Stimulated activated CD4-positive, alpha-beta T cell treated with anti-CD3 and anti-CD28 coated beads, Interleukin-12 subunit alpha, Interleukin-12 subunit beta, amount 100 ng/mL, for 4 hours (primary cell): ENCODE data around the gene PABPC4L.
"Not testable (repeated sequence)": the region's sequence is repeated elsewhere in the genome, so short reads cannot be mapped to it uniquely, and the experiment has no call there.

ENCODE experiments used
- DNase-seq: peaks from one replicate; pipeline ENCODE4 v3.0.0-alpha.2; 2020

Gene PABPC4L

DNA sequence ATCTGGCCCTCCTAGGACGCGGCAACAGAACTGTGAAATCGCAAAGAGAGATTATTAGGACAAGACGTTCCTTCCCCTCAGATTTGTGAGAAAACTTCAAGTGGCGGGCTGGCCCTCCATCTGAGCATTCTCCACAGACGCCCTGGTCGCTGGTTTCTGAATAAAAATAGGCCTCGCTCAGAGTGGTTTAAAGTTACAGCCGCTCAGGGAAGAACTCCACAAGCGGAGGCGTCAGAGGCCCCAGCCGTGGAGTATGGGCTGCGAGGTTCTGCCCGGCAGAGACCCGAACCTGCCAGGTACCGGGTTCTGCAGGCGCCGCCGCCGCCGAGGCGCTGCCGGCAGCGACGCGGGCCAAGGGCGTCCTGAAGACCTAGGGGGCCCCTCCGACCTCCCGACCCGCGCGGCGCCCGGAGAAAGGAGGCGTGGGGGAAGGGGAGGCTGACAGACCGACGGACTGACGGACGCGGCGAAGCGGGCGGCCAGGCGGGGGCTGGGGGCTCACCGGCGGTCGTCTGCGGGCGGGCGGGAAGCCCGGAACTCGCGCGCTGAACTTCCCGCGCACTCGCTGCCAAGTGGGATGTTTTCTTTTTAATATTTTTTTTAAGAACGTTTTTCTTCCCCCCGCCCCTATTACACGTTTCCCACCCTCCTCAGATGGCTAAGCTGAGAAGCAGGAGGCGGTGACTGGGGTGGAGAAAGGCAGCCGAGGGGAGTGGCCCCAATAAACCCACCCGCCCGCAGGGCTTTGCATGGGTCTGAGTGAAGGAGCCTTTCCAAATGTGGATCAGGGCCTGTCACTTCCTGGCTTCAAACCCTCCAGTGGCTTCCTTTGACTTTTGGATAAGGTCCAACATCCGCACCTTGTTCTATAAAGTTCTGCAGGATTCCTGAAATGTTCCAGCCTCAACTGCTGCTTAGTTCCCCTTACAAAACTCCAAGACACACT lies at the start of gene PABPC4L:
Gene PABPC4L, minus strand, starts transcription at position 574 of the 946 bp plus-strand sequence. CDS start 770 bp downstream, outside the sequence.
- DNase-seq, result no peak

GRCh38 chr4:134251322-134251721 lies 49.7 kb upstream of the PABPC4L start:
- DNase-seq, result no peak

- no peak for DNase-seq
Measured at GRCh38 chr4:134243742-134244713, 42.4 kb upstream of the PABPC4L start.

DNA sequence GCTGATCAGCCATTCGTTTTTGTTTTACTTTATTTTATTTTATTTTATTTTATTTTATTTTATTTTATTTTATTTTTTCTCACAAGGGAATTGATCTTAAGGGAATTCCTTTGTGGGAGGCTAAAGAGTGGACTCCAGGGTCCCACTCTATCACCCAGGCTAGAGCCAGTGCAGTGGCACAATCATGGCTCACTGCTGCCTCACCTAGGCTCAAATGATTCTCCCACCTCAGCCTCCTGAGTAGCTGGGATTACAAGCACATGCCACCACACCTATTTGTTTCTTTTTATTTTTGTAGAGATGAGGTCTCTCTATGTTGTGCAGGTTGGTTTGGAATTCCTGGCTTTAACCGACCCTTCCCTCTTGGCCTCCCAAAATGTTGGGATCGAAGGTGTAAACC lies 17.5 kb upstream of the PABPC4L start:
- DNase-seq, result no peak

- DNase-seq, result no peak
Measured at GRCh38 chr4:134216411-134216810, 14.8 kb upstream of the PABPC4L start.

GRCh38 chr4:134215620-134216344 lies 14.2 kb upstream of the PABPC4L start:
- DNase-seq, result no peak

DNA sequence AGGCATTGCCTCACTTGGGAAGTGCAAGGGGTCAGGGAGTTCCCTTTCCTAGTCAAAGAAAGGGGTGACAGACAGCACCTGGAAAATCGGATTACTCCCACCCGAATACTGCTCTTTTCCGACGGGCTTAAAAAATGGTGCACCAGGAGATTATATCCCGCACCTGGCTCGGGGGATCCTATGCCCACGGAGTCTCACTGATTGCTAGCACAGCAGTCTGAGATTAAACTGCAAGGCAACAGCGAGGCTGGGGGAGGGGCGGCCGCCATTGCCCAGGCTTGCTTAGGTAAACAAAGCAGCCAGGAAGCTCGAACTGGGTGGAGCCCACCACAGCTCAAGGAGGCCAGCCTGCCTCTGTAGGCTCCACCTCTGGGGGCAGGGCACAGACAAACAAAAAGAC lies 6.4 kb upstream of the PABPC4L start:
- DNase-seq, result not testable (repeated sequence)

- no peak for DNase-seq
Measured at GRCh38 chr4:134202166-134202956, 772 bp upstream of the PABPC4L start.

DNA sequence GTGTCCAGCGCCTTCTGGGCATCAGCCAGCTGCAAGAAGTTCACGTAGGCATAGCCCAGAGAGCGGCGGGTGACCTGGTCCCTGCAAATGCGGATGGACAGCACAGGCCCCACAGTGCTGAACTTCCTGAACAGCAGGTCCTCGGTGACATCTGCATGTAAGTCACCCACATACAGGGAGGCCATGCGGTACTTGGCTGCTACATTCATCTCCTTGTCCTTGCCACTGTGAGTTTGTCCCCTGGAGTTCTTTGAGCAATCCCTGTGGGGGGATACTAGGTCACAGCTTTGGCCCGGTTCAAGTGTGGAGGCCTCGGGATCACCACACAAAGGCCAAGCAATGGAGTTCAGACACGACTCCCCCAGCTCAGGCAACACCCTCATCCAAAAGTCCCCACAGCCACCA lies 776 bp downstream of the PABPC4L start:
- DNase-seq, result no peak

DNA sequence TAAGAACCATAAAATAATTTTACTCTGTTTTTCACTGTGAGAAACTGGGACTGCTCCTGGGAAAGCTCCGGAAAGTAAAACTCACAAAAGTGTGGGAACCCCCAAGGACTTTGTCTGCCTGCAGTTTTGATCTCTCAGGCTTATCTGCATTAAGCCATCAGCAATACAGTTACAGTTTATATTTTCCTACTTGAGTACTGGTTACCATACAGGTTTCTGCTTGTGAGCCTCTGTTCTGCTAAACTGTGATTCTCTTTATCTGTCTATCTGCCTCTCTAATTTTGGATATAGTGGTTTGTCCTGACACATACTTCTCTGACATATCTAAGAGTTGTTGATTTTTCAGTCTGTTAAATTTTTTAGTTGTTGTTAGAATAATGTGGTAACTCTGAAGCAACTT lies 11.6 kb downstream of the PABPC4L start:
- DNase-seq, result no peak

DNA sequence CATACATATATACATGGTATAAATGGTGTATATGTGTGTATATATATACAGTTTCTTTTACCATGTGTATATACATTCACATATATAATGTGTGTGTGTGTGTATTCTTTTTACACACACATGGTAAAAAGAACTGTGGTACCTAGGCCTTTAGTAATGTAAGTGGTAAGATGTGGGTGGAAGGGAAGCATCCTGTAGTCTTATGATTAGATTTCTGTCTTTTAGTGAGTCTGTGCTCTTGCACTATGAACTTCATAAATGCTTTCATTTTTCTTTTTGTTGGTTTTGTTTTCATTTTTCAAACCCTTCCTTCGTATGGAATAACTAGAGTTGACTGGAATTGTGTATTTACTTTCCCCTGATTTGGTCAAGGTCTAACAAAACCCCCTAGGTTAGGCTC lies 12.1 kb downstream of the PABPC4L start:
- no peak for DNase-seq

DNA sequence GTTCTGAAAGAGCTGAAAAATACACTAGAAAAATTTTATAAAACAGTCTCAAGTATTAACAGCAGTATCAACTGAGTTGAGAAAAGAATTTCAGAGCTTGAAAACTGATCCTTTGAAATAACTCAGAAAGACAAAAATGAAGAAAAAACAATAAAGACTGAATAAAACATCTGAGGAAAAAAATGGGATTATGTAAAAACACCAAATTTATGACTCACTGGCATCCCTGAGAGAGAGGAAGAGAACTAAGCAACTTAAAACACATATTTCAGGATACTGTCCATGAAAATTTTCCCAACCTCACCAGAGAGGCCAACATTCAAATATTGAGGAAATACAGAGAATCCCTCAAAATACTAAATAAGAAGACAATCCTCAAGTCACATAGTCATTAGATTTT lies 22.9 kb downstream of the PABPC4L start:
- no peak for DNase-seq

- no peak for DNase-seq
Measured at GRCh38 chr4:134174271-134174670, 27.3 kb downstream of the PABPC4L start.

DNA sequence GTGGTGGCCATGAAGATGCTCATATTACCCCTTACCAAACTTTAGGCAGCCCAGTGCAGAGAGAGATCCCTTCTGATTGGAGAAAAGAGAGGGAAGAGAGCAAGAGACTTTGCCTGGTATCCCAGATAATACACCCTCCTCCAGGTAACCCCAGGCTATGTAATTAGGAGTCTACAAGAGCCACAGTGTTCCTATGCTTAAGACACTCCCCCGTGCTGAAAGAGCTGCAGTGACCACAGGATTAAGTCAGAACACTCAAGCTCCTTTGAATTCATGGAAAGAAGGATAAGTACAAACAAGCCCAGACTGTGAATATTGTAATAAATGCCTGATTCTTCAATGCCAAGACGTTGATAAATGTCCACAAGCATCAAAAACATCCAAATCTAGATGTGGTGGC lies 41.4 kb downstream of the PABPC4L start:
- DNase-seq, result no peak

DNA sequence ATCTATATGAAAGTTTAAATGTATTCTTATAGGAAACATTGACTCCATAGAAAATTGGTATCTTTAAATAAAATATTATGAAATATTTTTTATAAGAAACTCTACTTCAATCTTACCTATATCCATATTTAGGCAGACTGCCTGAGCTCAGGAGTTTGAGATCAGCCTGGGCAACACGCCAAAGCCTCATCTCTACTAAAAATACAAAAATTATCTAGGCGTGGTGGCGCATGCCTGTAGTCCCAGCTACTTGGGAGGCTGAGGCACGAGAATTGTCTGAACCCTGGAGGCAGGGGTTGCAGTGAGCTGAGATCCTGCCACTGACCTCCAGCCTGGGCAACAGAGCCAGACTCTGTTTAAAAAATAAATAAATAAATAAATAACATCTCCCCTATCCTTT lies 47.5 kb downstream of the PABPC4L start:
- no peak for DNase-seq

GRCh38 chr4:134147941-134148340 lies 53.6 kb downstream of the PABPC4L start:
- no peak for DNase-seq
